OCI-LY1 (cell line): ENCODE results near the gene ARHGAP18.
A peak's percentile ranks its signal among the peaks of the same experiment; 100 is the strongest.

Source experiments
- H2AFZ ChIP-seq: fragments of 200-600 bp; sonication (generic), shearing (Covaris generic); 2 replicates; pipeline ENCODE4 v1.6.0; 2014; ENCODE audit warnings: antibody characterized with exemption, mild to moderate bottlenecking, low read length
- H3F3A ChIP-seq: fragments of 200-600 bp; sonication (generic), shearing (Covaris generic); 2 replicates; pipeline ENCODE4 v1.6.0; 2014; ENCODE audit warnings: mild to moderate bottlenecking, antibody characterized with exemption, low read length, moderate library complexity; ENCODE audit not compliant: insufficient read depth
- H3K27ac ChIP-seq: fragments of 200-600 bp; sonication (generic); 2 replicates; pipeline ENCODE4 v1.5.1; 2014; ENCODE audit warnings: low read length, mixed run types, mild to moderate bottlenecking, low read depth; ENCODE audit not compliant: poor library complexity, severe bottlenecking
- H3K27me3 ChIP-seq: fragments of 200-600 bp; sonication (generic); 2 replicates; pipeline ENCODE4 v1.6.0; 2014; ENCODE audit warnings: antibody characterized with exemption, mild to moderate bottlenecking, low read length, moderate library complexity; ENCODE audit not compliant: insufficient read depth
- H3K36me3 ChIP-seq: fragments of 200-600 bp; sonication (generic); 2 replicates; pipeline ENCODE4 v1.6.1; 2014; ENCODE audit warnings: mild to moderate bottlenecking, antibody characterized with exemption, low read length, moderate library complexity, mixed read lengths; ENCODE audit not compliant: insufficient read depth
- H3K4me1 ChIP-seq: fragments of 200-600 bp; sonication (generic); 2 replicates; pipeline ENCODE4 v1.5.1; 2014; ENCODE audit warnings: mild to moderate bottlenecking, low read length, moderate library complexity; ENCODE audit not compliant: insufficient read depth, severe bottlenecking
- H3K4me2 ChIP-seq: fragments of 200-600 bp; sonication (generic), shearing (Covaris generic); 2 replicates; pipeline ENCODE4 v1.6.1; 2014; ENCODE audit warnings: low read length
- H3K4me3 ChIP-seq: fragments of 200-600 bp; sonication (generic); 2 replicates; pipeline ENCODE4 v1.5.1; 2014; ENCODE audit warnings: low read length, low read depth, mild to moderate bottlenecking, mixed read lengths; ENCODE audit not compliant: poor library complexity, severe bottlenecking
- H3K79me2 ChIP-seq: fragments of 200-600 bp; shearing (Covaris generic); 2 replicates; pipeline ENCODE4 v1.6.1; 2016; ENCODE audit warnings: mixed run types, low read length, mixed read lengths; ENCODE audit not compliant: insufficient read depth
- H3K9ac ChIP-seq: fragments of 200-600 bp; sonication (generic), shearing (Covaris generic); 2 replicates; pipeline ENCODE4 v1.6.1; 2014; ENCODE audit warnings: mild to moderate bottlenecking, low read length, mixed read lengths
- H3K9me2 ChIP-seq: fragments of 200-600 bp; sonication (generic), shearing (Covaris generic); 2 replicates; pipeline ENCODE4 v1.6.1; 2014; ENCODE audit warnings: low read depth, mild to moderate bottlenecking, low read length, mixed read lengths
- H3K9me3 ChIP-seq: fragments of 200-600 bp; shearing (Covaris generic); 2 replicates; pipeline ENCODE4 v1.6.1; 2014; ENCODE audit warnings: low read length, mixed read lengths
- H4K20me1 ChIP-seq: fragments of 200-600 bp; sonication (generic), shearing (Covaris generic); 2 replicates; pipeline ENCODE4 v1.6.0; 2016; ENCODE audit warnings: mild to moderate bottlenecking, low read length; ENCODE audit not compliant: insufficient read depth
- EZH2 ChIP-seq: fragments of 200-600 bp; sonication (generic), shearing (Covaris generic); IDR thresholded peaks from 2 replicates; pipeline ENCODE4 v1.8.0; 2017; ENCODE audit warnings: borderline replicate concordance, mixed run types, mild to moderate bottlenecking, antibody characterized with exemption, low read length, moderate library complexity, mixed read lengths
- TF ChIP-seq, protein P1 (sequence below): fragments of 200-600 bp; sonication (generic), shearing (Covaris generic); IDR thresholded peaks from 2 replicates; pipeline ENCODE4 v1.5.1; 2017; ENCODE audit warnings: mild to moderate bottlenecking, antibody characterized with exemption, low read length, moderate library complexity, mixed read lengths

Gene ARHGAP18

DNA sequence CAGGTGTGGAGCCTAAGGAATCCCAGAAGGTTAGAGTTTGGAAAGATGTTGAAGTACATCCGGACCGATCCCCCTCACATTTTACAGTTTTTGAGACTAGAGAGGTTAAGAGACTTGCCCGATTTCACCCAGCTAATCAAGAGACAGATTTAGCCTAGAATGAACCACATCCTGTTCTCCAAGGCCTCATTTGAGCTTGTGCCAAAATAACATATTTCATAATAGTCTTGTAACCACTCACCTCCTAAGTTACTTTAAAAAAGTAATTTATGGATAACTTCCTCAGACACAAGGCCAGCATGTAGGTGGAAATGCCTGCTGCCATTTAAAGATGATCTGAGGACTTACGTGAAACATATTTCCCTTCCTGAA is 39.8 kb upstream of the ARHGAP18 start:
- H3K9me2 ChIP-seq: no peaks in the 10 kb centered on the region
- 0 out of 2 replicates have a peak overlapping the region, but pooled peaks have one; percentile 27 for H2AFZ ChIP-seq
- H3K4me3 ChIP-seq: no peak overlapping the region
- H3K27ac ChIP-seq: peak overlapping the region; percentile 47
- no peaks in the 10 kb centered on the region for H3F3A ChIP-seq
- H3K36me3 ChIP-seq: no peaks in the 10 kb centered on the region
- H4K20me1 ChIP-seq: no peaks in the 10 kb centered on the region
- no peak overlapping the region for H3K9ac ChIP-seq
- peak overlapping the region; percentile 17; the same call in 1 of the 2 replicates for H3K4me2 ChIP-seq
- H3K27me3 ChIP-seq: no peaks in the 10 kb centered on the region
- TF ChIP-seq, protein P1, sequence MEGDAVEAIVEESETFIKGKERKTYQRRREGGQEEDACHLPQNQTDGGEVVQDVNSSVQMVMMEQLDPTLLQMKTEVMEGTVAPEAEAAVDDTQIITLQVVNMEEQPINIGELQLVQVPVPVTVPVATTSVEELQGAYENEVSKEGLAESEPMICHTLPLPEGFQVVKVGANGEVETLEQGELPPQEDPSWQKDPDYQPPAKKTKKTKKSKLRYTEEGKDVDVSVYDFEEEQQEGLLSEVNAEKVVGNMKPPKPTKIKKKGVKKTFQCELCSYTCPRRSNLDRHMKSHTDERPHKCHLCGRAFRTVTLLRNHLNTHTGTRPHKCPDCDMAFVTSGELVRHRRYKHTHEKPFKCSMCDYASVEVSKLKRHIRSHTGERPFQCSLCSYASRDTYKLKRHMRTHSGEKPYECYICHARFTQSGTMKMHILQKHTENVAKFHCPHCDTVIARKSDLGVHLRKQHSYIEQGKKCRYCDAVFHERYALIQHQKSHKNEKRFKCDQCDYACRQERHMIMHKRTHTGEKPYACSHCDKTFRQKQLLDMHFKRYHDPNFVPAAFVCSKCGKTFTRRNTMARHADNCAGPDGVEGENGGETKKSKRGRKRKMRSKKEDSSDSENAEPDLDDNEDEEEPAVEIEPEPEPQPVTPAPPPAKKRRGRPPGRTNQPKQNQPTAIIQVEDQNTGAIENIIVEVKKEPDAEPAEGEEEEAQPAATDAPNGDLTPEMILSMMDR: no peak
- TF ChIP-seq EZH2: no peak
- H3K79me2 ChIP-seq: no peaks in the 10 kb centered on the region
- no peaks in the 10 kb centered on the region for H3K9me3 ChIP-seq
- peaks cover 25% of the 10 kb centered on the region for H3K4me1 ChIP-seq

DNA sequence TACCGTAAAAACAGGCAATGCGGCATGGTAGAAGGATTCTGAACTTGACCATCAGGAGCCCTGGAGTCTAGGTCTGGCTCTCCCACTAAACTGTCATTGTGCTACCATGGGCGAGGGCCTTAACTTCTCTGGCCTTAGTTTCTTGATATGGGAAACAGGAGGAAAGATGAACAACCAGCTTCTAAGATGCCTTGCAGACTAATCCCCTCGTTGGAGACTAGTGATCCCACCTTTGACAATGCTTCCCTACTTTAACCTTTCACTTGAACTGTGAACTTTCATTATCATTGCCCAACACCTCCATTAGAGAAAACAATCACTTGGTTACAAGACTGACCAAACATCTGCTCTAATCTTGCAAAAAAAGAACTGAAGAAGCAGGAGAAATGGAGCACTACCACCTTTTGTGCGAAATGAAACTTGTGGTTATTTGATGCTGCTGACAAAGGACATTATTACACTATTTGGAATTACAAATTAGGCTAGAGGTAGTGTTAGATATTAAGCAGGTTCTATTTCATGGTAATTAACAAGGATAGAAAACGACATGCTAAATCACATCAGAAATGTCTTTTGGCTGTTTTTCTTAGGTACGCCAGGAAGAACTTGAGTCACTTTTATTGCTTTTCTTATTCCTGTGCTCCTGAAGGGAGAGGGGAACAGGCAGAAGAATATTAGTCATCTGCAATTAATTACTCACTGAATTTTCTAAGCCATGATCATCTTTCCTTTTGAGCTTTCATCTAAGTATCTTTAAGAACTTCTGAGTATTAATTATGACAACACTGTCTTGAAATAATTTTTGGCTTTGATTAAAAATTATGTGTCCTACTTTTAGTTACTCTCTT is 39.1 kb upstream of the ARHGAP18 start:
- Histone ChIP-seq H3K4me3 (no peak overlapping the region), H3K9ac (no peak overlapping the region)

DNA sequence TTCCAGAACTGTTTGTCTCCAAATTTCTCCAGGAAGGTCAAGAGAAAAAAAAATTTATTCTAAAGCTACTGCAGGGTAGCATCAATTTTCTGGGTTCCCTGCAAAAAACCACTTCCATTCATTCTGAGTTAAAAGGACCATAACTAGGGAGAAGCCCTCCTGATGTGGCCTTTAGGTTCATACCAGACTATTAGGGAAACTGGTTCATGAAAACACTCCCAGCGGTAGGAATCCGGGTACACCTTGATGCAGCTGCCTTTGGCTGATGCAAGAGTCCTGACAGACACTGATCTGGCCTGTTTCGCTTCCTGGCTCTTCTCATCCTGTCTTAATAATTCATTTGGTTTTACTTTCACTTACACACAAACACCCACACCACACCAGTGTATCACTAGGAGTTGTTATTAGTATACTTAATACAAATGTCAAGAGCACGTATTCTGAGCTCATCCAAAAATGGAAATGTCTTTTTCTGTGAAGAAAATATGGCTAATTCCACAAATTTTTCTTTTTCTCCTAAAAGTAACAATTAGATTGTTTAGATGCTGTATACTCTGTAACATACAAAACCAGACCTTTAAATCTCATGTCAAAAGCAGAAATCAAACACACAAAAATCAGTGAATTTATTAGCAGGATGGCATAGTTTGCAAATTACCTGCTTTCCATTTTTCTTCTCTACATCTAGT is 38.4 kb upstream of the ARHGAP18 start:
- H3K4me1 ChIP-seq: peaks cover 25% of the 10 kb centered on the region
- no peak overlapping the region for H3K4me3 ChIP-seq
- H3K9me3 ChIP-seq: no peaks in the 10 kb centered on the region
- H4K20me1 ChIP-seq: no peaks in the 10 kb centered on the region
- no peaks in the 10 kb centered on the region for H3F3A ChIP-seq
- no peak for TF ChIP-seq EZH2
- TF ChIP-seq, protein P1: no peak
- no peaks in the 10 kb centered on the region for H3K79me2 ChIP-seq
- peak overlapping the region; percentile 27 for H2AFZ ChIP-seq
- H3K27ac ChIP-seq: no peak overlapping the region
- H3K9ac ChIP-seq: no peak overlapping the region
- peak overlapping the region; percentile 33 for H3K4me2 ChIP-seq
- H3K27me3 ChIP-seq: no peaks in the 10 kb centered on the region
- H3K9me2 ChIP-seq: no peaks in the 10 kb centered on the region
- no peaks in the 10 kb centered on the region for H3K36me3 ChIP-seq

More for the DNA sequence above, 39.1 kb upstream of the ARHGAP18 start:
- Histone ChIP-seq H3K4me2 (peak overlapping the region; percentile 17; the same call in 1 of the 2 replicates), H3K79me2 (no peaks in the 10 kb centered on the region), H3K27ac (peak overlapping the region; percentile 47), H3F3A (no peaks in the 10 kb centered on the region), H3K4me1 (peaks cover 25% of the 10 kb centered on the region), H3K27me3 (no peaks in the 10 kb centered on the region), H3K36me3 (no peaks in the 10 kb centered on the region), H4K20me1 (no peaks in the 10 kb centered on the region), H2AFZ (peak overlapping the region; percentile 27), H3K9me2 (no peaks in the 10 kb centered on the region), H3K9me3 (no peaks in the 10 kb centered on the region)
- TF ChIP-seq EZH2: no peak
- TF ChIP-seq, protein P1: no peak
